Measurements from ENCODE around the gene BBS1.

Gene BBS1

DNA sequence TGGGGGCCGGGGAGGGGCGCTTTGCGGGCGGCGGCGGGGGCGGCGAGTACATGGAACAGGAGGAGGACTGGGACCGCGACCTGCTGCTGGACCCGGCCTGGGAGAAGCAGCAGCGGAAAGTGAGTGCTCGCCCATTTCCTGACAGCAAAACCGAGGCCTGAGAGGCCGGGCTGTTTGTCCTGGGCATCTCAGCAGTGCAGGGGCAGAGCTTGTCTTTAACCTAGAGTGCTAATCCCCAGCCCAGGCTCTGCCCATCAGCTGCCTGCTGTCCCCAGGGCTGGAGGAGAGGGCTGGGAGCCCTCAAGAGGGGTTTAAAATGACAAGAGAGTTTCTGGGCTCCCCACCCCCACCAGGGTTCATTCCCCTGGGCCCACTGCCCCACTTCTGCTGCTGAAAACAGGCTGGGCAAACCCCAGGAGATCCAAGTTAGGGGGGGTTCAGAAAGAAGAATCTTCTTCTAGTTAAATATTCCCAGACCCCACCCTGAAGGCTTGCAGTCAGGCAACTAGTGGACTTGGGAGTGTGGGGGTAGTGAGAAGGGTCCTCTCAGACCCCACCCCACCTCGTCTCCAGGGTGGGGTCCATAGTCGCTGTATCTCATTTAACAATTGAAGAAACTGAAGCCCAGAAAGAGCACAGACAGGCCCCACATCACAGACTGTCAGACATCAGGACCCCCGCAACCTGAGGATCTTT lies 36.7 kb downstream of the BBS1 start:
- TF ChIP-seq ZNF274 (IDR thresholded peaks at IDR 0.05; ENCODE audit: low read depth, low read length) (no peak), YY1 (IDR thresholded peaks at IDR 0.05; ENCODE audit: insufficient read depth, insufficient read length) (no peak), SUZ12 (IDR thresholded peaks at IDR 0.05; ENCODE audit: extremely low read depth, insufficient read depth, insufficient read length) (no peak)
- no peak for DNase-seq (ENCODE audit: low read depth, low spot score)
- Histone ChIP-seq H3K27me3 (ENCODE audit: insufficient read depth, insufficient read length) (no peaks in the 10 kb centered on the region), H3K9ac (ENCODE audit: insufficient read length, low read depth) (peak overlapping the region; percentile 1), H3K9me3 (ENCODE audit: insufficient read depth, low read length) (no peaks in the 10 kb centered on the region), H3K36me3 (ENCODE audit: insufficient read depth, insufficient read length, low read length) (peaks cover 10% of the 10 kb centered on the region), H3K4me1 (ENCODE audit: insufficient read depth, insufficient read length) (peaks cover 17% of the 10 kb centered on the region), H3K4me3 (ENCODE audit: insufficient read length, low read depth) (no peak overlapping the region)

DNA sequence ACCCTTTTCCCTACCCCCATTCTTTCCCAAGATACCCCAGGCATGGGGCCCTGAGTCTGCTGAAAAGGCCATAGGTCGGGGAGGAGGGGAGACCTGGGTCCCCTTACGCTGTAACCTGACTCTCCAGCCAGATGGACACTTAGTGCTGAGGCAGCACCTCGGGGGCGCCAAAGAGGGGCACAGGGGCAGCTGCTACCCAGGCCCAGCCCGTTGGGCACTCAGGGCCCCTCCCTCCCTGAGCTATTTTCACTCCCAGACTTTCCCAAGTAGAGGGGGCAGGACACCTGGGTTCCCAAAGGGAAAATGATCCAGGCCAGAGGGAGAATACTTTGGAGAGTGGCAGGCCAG lies 37.2 kb downstream of the BBS1 start:
- peaks cover 5% of the 10 kb centered on the region for H3K36me3 ChIP-seq (ENCODE audit: insufficient read depth, insufficient read length, low read length)
- H3K27me3 ChIP-seq (ENCODE audit: insufficient read depth, insufficient read length) = no peaks in the 10 kb centered on the region
- no peaks in the 10 kb centered on the region for H3K9me3 ChIP-seq (ENCODE audit: insufficient read depth, low read length)
- H3K4me1 ChIP-seq (ENCODE audit: insufficient read depth, insufficient read length) = peaks cover 13% of the 10 kb centered on the region
- TF ChIP-seq SUZ12 (IDR thresholded peaks at IDR 0.05; ENCODE audit: extremely low read depth, insufficient read depth, insufficient read length) (no peak), ZNF274 (IDR thresholded peaks at IDR 0.05; ENCODE audit: low read depth, low read length) (no peak), YY1 (IDR thresholded peaks at IDR 0.05; ENCODE audit: insufficient read depth, insufficient read length) (no peak)
- no peak overlapping the region for H3K4me3 ChIP-seq (ENCODE audit: insufficient read length, low read depth)
- no peak overlapping the region for H3K9ac ChIP-seq (ENCODE audit: insufficient read length, low read depth)
- no peak for DNase-seq (ENCODE audit: low read depth, low spot score)

DNA sequence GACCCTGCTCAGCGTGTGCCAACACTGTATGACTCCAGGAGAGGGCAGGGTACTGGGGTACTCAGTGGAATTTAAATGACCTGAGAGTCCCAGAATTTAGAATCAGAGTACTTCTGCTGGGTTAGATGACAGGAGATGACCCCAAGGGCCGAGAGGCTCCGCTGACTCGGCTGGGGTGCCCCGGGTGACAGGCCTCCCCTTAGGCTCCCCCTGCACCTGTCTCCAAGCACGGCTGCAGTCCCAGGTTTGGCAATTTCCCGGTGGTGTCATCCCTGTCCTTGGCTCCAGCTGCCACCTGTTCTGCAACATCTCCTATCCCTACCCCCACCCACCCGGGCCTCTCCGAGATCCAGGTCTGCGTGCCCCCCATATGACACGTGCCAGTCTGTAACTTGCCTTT lies 37.6 kb downstream of the BBS1 start:
- no peak for DNase-seq (ENCODE audit: low read depth, low spot score)
- H3K9me3 ChIP-seq (ENCODE audit: insufficient read depth, low read length) = no peaks in the 10 kb centered on the region
- peaks cover 11% of the 10 kb centered on the region for H3K4me1 ChIP-seq (ENCODE audit: insufficient read depth, insufficient read length)
- H3K9ac ChIP-seq (ENCODE audit: insufficient read length, low read depth) = no peak overlapping the region
- no peak overlapping the region for H3K4me3 ChIP-seq (ENCODE audit: insufficient read length, low read depth)
- no peaks in the 10 kb centered on the region for H3K27me3 ChIP-seq (ENCODE audit: insufficient read depth, insufficient read length)
- H3K36me3 ChIP-seq (ENCODE audit: insufficient read depth, insufficient read length, low read length) = peaks cover under 1% of the 10 kb centered on the region
- TF ChIP-seq ZNF274 (IDR thresholded peaks at IDR 0.05; ENCODE audit: low read depth, low read length) (no peak), SUZ12 (IDR thresholded peaks at IDR 0.05; ENCODE audit: extremely low read depth, insufficient read depth, insufficient read length) (no peak), YY1 (IDR thresholded peaks at IDR 0.05; ENCODE audit: insufficient read depth, insufficient read length) (no peak)

DNA sequence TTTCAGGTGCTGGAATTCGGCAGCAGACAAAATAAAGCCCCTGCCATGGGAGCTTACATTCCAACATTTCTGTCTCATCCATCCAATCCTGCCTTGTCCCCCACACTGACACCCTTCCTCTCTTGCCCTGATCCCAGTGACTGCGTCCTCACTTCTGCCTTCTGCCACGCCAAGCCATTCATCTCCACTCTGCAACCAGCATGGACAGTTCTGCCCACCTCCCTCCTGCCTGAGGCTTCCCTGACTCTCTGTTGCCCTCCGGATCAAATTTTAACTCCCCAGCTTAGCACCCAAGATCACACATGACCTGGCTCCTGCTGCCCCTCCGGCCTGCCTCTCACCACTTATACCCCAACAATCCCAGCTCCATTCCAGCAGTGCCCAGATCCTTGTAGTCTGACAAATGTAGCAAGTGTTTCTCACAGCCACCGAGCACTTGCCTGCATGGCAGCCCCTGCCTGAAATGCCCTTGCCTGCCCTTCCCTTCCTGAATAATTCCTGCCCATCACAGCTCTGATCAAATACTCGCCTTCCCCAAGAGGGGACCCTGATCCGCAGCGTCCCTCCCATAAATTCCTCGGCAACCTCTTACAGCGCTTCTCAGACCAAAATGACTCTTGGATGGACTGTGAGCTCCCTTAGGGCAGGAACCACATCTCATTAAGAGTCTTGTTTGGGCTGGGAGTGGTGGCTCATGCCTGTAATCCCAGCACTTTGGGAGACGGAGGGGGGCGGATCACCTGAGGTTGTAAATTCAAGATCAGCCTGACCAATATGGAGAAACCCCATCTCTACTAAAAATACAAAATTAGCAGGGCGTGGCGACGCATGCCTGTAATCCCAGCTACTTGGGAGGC lies 38.6 kb downstream of the BBS1 start:
- Histone ChIP-seq H3K4me3 (ENCODE audit: insufficient read length, low read depth) (no peak overlapping the region), H3K36me3 (ENCODE audit: insufficient read depth, insufficient read length, low read length) (no peaks in the 10 kb centered on the region), H3K4me1 (ENCODE audit: insufficient read depth, insufficient read length) (peaks cover 7% of the 10 kb centered on the region), H3K27me3 (ENCODE audit: insufficient read depth, insufficient read length) (no peaks in the 10 kb centered on the region), H3K9me3 (ENCODE audit: insufficient read depth, low read length) (no peaks in the 10 kb centered on the region), H3K9ac (ENCODE audit: insufficient read length, low read depth) (no peak overlapping the region)
- DNase-seq (ENCODE audit: low read depth, low spot score) = no peak
- TF ChIP-seq ZNF274 (IDR thresholded peaks at IDR 0.05; ENCODE audit: low read depth, low read length) = no peak
- TF ChIP-seq YY1 (IDR thresholded peaks at IDR 0.05; ENCODE audit: insufficient read depth, insufficient read length) = no peak
- TF ChIP-seq SUZ12 (IDR thresholded peaks at IDR 0.05; ENCODE audit: extremely low read depth, insufficient read depth, insufficient read length) = no peak

DNA sequence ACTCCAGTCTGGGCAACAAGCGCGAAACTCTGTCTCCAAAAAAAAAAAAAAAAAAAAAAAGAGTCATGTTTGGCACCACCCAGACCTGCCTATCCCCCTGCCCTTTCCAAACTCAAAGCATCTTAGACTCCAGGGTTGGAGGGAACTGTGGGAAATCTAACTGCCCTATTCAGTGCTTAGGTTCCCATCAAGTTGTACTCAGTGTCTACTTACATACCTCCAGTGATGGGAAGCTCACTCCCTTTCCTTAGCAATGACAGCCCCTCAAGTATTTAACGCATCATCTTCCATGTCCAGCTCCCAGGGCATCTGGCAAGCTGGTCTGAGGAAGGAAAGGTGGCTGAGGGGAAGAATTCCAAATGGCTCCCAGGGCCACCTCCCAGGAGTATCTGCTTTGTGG lies 39.3 kb downstream of the BBS1 start:
- H3K36me3 ChIP-seq (ENCODE audit: insufficient read depth, insufficient read length, low read length) = no peaks in the 10 kb centered on the region
- DNase-seq (ENCODE audit: low read depth, low spot score) = no peak
- TF ChIP-seq YY1 (IDR thresholded peaks at IDR 0.05; ENCODE audit: insufficient read depth, insufficient read length) (no peak), ZNF274 (IDR thresholded peaks at IDR 0.05; ENCODE audit: low read depth, low read length) (no peak), SUZ12 (IDR thresholded peaks at IDR 0.05; ENCODE audit: extremely low read depth, insufficient read depth, insufficient read length) (no peak)
- H3K9ac ChIP-seq (ENCODE audit: insufficient read length, low read depth) = no peak overlapping the region
- no peaks in the 10 kb centered on the region for H3K9me3 ChIP-seq (ENCODE audit: insufficient read depth, low read length)
- peaks cover 7% of the 10 kb centered on the region for H3K4me1 ChIP-seq (ENCODE audit: insufficient read depth, insufficient read length)
- H3K4me3 ChIP-seq (ENCODE audit: insufficient read length, low read depth) = no peak overlapping the region
- no peaks in the 10 kb centered on the region for H3K27me3 ChIP-seq (ENCODE audit: insufficient read depth, insufficient read length)

DNA sequence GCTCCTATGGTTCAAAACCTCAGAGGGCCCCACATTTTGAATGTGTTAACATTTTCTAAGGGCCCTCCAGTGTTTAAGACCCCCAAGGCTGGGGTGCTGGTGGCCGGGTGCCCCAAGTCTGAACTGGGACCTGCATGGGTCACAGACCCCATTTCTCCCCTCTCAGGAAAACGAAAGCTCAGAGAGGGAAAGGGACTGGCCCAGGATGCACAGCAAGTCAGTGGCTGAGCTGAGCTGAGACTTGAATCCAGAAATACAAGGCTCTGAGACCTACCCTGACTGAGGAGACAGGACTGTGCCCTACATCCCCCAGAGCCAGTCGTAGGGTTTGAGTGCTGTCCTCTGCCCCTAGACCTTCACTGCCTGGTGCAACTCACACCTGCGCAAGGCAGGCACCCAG lies 40.5 kb downstream of the BBS1 start:
- Histone ChIP-seq H3K4me1 (ENCODE audit: insufficient read depth, insufficient read length) (peaks cover 7% of the 10 kb centered on the region), H3K27me3 (ENCODE audit: insufficient read depth, insufficient read length) (no peaks in the 10 kb centered on the region), H3K36me3 (ENCODE audit: insufficient read depth, insufficient read length, low read length) (no peaks in the 10 kb centered on the region), H3K4me3 (ENCODE audit: insufficient read length, low read depth) (no peak overlapping the region), H3K9me3 (ENCODE audit: insufficient read depth, low read length) (no peaks in the 10 kb centered on the region), H3K9ac (ENCODE audit: insufficient read length, low read depth) (no peak overlapping the region)
- no peak for TF ChIP-seq YY1 (IDR thresholded peaks at IDR 0.05; ENCODE audit: insufficient read depth, insufficient read length)
- TF ChIP-seq SUZ12 (IDR thresholded peaks at IDR 0.05; ENCODE audit: extremely low read depth, insufficient read depth, insufficient read length) = no peak
- TF ChIP-seq ZNF274 (IDR thresholded peaks at IDR 0.05; ENCODE audit: low read depth, low read length) = no peak
- DNase-seq (ENCODE audit: low read depth, low spot score) = no peak

DNA sequence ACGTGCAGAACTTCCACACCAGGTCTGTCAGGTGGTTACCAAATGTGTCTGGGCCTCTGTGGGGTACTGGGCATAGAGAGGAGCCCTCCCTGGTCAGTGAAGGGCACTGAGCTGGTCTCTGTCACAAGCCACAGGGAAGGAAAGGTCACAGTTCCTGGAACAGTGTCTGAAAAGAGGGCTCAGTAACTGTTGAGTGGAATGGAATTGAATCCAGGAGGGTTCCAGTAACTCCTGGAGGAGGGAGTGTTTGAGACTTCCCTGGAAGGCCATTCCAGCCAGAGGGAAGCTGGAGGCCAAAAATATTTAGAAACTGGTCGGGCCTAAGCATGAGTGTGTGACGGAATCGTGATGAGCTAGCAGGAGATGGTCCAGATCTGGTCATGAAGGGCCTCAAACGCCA lies 44.2 kb downstream of the BBS1 start:
- TF ChIP-seq YY1 (IDR thresholded peaks at IDR 0.05; ENCODE audit: insufficient read depth, insufficient read length) = no peak
- no peak for TF ChIP-seq SUZ12 (IDR thresholded peaks at IDR 0.05; ENCODE audit: extremely low read depth, insufficient read depth, insufficient read length)
- TF ChIP-seq ZNF274 (IDR thresholded peaks at IDR 0.05; ENCODE audit: low read depth, low read length) = no peak
- Histone ChIP-seq H3K36me3 (ENCODE audit: insufficient read depth, insufficient read length, low read length) (no peaks in the 10 kb centered on the region), H3K4me1 (ENCODE audit: insufficient read depth, insufficient read length) (peaks cover 9% of the 10 kb centered on the region), H3K27me3 (ENCODE audit: insufficient read depth, insufficient read length) (no peaks in the 10 kb centered on the region), H3K9me3 (ENCODE audit: insufficient read depth, low read length) (no peaks in the 10 kb centered on the region), H3K4me3 (ENCODE audit: insufficient read length, low read depth) (no peak overlapping the region), H3K9ac (ENCODE audit: insufficient read length, low read depth) (no peak overlapping the region)
- no peak for DNase-seq (ENCODE audit: low read depth, low spot score)

All from NT2/D1 (cell line).